ENCODE data around the gene SLC49A3.

DNA sequence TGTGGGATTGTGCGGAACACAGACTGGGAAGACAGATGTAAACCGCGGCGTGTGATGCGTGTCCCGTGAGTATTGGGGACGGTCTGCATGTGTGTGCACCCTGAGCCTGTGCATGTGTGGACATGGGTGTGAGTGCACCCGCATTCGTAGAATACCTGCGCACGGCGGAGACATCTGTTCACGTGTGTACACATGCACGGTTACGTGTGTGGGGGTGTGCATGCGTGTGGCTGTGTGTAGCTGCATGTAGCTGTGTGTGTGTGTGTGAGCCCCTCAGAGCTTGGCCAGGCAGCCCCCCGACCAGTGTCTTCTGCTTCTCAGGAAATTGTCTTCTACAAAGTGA is 34.5 kb downstream of the SLC49A3 start:
- TF ChIP-seq CTCF (IDR thresholded peaks at IDR 0.05; ENCODE audit: control extremely low read depth in 1 of 3, insufficient read depth in 1 of 3, low read depth in 1 of 3, low read length in 3 of 3) (no peak), RBBP5 (IDR thresholded peaks at IDR 0.05; ENCODE audit: borderline replicate concordance, low read depth, low read length) (no peak), BRCA1 (IDR thresholded peaks at IDR 0.05; ENCODE audit: low read depth, low read length) (no peak), EZH2 (IDR thresholded peaks at IDR 0.05; ENCODE audit: low read depth, low read length, severe bottlenecking) (no peak), JUND (IDR thresholded peaks at IDR 0.05; ENCODE audit: low read length) (no peak), SRF (IDR thresholded peaks at IDR 0.05; ENCODE audit: low read depth, low read length) (no peak)
- TF ChIP-seq, protein P1, sequence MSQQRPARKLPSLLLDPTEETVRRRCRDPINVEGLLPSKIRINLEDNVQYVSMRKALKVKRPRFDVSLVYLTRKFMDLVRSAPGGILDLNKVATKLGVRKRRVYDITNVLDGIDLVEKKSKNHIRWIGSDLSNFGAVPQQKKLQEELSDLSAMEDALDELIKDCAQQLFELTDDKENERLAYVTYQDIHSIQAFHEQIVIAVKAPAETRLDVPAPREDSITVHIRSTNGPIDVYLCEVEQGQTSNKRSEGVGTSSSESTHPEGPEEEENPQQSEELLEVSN (IDR thresholded peaks at IDR 0.05): no peak
- TF ChIP-seq, protein P2, sequence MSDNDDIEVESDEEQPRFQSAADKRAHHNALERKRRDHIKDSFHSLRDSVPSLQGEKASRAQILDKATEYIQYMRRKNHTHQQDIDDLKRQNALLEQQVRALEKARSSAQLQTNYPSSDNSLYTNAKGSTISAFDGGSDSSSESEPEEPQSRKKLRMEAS (IDR thresholded peaks at IDR 0.05): no peak

Measured in H1 (cell line).